ENCODE data around the gene SPG11.
"Not testable (repeated sequence)": the region's sequence is repeated elsewhere in the genome, so short reads cannot be mapped to it uniquely, and the experiment has no call there.

The SPG11 gene

DNA sequence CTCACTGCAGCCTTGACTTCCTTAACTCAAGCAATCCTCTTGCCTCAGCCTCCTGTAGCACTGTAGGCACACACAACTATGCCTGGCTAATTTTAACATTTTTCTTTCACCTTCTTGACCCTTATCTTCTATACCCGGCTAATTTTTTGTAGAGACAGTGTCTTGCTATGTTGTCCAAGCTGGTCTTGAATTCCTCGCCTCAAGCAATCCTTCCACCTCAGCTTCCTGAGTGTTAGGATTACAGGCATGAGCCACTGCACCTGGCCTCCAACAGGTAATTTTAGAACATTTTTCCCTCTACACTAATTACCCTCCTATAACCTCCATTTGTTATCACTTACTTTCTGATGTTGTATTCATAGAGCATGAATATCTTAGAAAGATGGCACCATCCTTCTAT lies 60.3 kb downstream of the SPG11 start:
- DNase-seq = no peak

DNA sequence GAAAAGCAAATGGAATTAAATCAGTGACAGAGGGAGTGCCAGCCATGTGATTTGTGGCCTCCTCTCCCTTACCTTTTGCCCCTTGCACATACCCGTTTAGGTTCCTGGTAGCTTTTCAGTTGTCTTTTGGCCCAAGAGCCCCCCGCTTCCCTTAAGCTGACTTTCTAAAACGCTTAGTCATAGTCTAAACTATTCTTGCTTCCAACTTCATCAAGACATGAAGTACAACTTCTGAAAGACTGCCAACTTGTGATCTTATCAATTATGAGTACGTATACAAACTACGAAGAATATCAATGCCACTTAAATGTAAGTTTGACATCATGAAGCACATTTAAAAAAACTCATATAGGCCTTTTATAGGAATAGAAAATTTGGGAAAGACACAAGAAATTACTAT lies 64.6 kb downstream of the SPG11 start:
- no peak for DNase-seq

DNA sequence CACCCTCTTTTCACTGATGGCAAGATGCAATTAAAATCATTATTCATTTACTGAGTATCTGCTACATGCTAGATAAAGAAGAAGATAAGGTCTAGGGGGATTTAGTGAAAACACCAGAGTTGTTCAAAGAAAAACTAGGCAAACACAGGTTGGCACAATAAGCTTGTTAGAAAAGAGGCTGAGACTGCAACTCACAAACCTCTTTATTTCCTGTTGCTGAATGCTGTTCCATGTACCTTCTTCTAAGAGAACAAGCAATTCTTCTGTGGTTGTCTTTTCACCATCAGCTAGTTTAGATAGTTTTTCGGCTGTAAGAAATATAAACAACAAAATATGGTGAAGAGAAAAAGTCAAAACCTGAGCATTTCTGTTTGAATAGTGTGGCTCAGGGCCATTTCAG lies 65.4 kb downstream of the SPG11 start:
- DNase-seq = no peak

DNA sequence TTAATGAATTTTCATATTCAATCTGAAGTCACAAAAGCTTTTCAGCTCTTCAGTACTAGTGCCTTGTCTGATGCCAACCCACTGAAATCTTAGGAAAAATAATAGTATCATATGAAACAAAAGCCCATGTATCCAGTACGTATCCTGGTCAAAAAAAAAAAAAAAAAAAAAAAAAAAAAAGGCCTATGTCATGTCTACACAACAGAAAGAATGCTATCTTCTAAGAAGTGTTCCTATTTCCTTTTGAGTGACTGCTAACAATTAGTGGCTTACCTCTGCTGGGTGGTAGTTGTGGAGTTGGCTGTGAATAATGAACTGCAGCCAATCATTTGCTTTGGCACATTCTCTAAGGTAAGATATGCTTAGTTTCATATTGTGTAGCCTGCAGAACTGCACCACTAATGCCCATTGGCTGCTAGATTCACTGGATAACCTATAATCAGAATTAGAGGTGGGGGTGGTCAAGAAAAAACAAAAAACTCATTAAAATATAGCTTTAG lies 66.9 kb downstream of the SPG11 start:
- DNase-seq = no peak

DNA sequence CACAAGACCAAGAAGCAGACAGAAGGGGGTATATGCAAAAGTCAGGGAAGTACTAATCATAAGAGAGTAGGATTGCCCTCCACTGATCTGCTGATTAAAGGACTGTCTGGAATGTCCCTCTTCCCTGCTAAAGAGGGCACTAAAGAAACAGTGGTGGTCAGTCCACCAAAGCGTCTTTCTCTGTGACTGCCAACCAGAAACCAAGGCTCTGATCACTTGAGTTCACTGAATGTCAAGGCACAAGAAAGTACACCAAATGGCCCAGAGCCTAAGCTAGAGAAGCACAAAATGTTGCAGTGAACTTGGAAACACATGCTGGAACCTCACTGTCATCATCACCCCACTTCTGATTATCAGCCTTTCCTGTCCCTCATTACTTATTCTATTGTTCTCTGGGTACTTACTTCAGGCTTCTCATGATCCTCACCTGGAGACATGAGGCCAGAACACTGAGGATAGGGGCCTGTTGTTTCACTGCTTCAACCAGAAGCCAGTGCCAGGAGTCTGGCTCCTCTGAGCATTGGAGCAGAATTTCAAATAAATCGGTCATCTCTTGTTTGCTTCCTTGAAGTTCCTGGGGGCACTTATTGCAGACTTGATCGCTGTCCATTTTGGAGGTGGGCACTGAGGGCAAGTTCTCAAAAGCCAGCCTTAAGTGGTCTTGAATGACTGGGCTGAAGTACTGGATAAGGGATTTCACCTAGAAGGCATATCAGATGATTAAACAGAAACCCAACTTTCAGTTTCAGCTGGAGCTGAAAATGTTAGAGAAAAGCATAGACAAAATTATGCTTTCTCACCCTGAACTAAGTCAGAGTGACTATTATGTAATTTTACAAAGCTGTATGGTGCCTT lies 67.6 kb downstream of the SPG11 start:
- DNase-seq = no peak

DNA sequence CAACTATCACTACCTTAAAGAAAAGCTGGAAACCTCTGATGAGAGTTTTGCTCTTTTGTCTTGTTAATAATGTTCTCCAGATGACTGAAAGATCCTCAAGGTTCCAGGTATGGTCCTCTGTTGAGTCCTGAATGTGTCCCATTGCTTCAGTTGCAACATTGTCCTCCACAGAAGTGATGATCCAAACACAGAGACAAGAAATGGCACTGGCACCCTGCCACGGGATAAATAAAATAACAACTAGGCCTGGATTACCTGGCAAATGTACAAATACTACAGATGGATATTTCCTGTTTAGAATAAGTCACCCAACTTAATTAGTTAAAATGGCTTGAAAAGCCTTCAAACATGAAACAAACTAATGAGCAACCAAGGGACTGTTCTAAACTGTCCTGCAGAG lies 68.2 kb downstream of the SPG11 start:
- no peak for DNase-seq

DNA sequence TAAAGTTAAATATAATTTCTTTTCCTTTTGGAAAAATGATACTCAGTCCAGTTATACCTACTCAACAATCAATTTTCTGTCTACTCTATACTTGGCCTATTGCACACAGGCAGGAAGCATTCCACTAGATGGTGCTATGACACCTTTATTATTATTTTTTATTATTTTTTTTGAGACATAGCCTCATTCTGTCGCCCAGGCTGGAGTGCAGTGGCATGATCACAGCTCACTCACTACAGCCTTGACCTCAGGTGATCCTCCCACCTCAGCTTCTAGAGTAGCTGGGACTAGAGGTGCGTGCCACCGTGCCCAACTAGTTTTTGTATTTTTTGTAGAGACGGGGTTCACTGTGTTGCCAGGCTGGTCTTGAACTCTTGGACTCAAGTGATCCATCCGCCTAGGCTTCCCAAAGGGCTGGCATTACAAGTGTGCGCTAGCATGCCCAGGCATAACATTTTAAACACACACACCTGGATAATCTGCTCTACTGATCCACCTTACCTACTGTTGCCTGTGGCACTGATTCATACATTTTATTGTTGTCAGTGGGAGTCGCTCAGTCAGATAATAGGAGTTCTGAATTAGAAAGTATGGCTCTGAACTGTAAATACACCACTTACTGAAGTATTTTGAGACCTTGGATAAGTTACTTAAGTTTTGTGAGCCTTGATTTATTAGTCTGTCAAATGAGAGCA lies 70.3 kb downstream of the SPG11 start:
- no peak for DNase-seq

DNA sequence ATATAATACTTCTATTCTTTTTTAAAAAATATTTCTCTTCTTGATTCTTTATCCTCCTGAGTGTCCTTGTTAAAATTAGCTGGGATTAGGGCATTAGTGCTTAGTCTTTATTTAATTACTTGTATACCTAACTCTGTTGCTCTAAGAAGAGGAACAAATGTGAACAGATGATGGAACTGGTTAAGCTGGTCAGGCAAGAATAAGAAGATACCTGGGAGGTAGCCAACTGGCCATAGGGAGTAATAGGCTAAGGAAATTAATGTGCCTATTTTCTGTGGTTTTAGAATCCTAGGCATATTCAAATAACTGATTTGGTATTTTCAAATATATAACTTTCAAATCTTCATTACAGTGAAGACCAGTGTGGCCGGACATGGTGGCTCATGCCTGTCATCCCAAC lies 72.1 kb downstream of the SPG11 start:
- no peak for DNase-seq

DNA sequence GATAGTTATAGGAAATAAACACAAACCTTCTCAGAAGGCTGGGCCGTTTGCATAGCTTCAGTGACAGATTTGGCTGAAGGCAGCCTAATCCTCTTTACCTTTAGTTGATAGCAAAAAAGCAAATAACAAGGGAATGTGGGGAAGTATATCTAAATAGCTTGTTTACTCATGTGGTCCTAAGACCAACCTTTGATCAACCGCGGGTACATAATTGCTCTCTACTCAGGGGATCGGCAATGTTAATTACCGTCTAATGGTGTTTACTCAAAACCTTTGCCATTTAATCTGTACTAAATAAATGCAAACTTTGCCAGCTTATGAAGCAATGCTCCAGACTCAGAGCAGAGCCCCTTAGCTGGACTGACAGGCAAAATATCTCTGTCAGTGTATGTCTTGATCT lies 74.9 kb downstream of the SPG11 start:
- no peak for DNase-seq

DNA sequence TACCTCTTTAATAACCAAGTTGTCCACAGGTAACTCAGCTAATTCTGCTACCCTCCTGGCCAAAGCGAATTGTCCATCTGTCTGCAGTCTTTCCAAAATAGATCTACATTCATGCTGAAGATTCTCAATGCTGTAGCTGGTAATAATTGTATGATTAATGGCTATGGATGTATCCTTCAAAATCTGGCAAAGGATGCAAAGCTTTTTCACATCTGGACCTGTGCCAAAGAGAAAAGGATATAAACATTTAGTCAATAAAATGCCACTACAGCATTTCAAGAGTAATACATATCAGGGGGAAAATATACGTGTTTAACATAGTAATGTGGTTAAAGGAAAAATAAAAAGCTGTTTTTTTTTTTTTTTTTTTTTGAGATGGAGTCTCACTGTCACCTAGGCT lies 77.8 kb downstream of the SPG11 start:
- no peak for DNase-seq

DNA sequence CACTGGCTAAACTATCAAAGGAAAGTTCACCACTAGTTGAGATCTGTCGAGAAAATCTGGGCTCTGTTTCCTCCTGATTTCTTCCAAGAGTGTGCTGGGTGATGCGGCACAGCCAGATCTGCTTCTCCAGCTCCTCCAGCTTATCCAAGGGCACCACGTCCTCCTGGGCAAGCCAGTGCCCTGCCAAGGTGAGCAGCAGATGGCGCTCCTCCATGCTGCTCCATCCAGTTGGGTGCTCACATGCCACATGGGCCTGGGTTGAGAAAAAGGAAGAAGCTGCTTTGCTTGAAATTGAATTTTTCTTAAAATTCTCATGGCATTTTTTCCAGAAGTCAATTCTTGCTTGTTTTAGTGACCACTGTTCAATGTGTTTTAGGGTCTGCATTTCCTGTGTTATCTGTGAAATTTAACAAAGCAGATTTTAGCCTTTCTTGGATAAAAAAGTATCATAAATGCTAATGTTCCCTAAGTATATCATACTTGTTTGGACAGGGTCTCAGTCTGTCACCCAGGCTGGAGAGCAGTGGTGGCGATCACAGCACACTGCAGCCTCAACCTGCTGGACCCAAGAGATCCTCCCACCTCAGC lies 79.2 kb downstream of the SPG11 start:
- no peak for DNase-seq

DNA sequence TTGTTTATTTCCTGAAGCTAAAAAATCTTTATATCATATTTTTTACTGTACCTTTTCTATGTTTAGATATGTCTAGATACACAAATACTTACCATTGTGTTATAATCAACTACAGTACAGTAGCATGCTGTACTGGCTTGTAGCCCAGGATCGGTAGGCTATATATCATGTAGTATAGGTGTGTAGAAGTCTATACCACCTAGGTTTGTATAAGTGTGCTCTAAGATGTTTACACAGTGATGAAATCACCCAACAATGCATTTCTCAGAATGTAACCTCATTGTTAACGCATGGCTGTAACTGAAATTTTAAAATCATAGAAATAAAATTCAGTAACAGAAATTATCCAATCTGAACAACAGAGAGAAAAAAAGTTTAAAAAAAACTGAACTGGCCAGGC lies 83.4 kb downstream of the SPG11 start:
- DNase-seq = no peak

DNA sequence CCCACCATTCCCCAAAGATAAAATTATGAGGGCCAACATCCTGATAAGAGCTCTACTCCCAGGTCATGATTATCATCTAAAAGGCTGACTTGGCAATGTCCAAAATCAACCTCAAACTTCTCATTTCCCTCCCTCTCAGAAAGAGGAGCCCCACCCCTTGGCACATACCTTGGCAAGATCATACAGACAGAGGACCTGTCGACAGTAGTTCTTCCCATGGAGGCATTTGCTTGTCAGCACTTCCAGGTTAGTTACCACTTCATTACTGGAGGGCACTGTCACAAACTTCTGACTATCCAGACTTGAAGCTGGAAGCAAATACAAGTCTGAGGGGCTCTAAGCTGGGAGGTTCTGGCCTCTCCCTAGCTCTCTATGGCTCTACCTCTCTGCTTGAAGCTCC lies 88.7 kb downstream of the SPG11 start:
- DNase-seq = no peak

DNA sequence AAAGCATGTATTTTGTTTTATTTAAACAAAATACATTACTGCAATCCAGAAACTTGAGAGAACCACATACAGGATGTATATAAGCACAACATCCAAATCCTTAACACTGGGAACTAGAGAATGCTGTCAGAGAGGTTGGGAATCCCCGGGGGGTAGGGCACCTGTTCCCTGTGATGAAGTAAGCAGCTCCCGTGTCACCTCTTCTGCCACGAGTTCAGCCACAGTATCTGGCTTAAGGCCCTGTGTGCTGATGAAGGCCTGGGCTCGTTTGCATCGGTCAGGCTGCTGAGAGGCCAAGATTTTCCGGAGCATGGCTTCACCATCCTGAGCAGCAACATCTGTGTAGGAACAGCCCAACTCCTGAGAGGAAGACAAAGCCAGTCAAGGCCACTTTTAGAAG lies 90.1 kb downstream of the SPG11 start:
- DNase-seq = no peak

DNA sequence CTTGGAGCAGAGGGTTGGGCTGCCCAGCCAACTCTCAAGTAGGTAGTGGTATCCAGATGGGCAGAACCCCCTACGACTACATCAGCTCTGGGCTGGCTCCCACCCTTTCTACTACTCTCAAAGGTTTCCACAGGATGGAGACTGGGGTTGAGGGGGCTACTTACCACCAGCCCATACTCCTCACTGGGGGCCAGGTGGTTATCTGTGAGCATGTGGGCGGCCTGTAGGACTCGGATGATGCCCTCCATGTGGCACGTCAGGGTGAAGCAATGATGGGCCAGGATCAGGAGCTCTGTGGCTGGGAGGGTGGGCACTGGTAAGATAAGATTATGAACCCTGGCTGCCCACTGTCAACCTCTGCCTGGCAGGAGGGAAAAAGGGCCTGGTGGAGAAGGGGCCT lies 93.1 kb downstream of the SPG11 start:
- no peak for DNase-seq

DNA sequence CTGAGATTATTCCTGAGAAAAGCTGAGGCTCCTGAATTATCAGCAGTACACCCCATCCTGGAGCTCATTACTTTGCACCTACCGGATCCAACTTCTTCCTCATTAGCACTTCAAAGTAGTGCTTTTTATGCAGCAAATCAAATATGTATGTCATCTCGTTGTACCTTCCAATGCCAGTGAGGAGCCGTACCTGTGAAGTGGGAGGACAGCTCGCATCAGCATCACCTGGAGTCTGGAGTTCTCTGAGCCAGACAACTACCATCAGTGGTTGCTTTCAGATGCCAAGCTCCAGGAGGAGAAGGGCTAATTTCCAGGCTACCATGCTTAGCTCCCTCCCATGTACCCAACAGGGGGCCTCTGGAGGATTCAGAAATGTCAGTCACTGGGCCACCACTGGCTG lies 94.1 kb downstream of the SPG11 start:
- no peak for DNase-seq

DNA sequence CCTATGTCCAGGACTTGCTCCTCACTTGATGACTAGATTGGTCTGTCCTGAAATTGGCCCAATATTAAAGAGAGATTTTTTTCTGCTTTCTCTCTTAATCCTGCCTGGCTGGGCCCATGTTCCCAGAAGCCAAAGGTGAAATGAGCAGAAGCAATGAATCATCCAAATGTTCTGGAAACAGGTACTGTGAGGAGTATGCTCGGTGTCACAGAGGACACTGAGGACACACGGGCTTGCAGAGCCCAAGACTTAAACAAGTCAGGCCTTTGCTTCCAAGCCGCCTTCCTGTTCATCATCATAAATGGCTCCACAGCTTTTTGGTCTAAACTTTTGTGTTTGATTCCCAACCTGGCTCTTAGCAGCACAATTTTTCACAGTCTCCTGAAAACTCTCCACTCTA lies 95.1 kb downstream of the SPG11 start:
- no peak for DNase-seq

DNA sequence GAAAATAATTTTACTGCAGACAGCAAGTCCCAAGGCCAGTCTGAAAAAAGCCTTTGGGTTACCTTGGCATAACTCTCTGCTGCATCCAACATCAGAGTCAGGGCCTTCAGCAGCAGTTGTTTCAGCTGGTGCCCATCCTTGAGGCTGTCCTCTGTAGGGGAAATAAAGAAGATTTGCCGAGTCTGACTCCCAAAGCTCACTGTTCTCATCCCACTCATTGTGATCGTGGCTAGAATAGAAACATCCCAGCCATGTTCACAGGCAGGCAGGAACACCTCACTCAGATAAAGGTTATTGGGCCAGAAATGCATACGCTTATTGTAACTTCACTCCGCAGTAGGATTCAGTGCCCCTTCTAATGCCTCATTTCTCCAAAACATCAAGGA lies 97.3 kb downstream of the SPG11 start:
- no peak for DNase-seq

DNA sequence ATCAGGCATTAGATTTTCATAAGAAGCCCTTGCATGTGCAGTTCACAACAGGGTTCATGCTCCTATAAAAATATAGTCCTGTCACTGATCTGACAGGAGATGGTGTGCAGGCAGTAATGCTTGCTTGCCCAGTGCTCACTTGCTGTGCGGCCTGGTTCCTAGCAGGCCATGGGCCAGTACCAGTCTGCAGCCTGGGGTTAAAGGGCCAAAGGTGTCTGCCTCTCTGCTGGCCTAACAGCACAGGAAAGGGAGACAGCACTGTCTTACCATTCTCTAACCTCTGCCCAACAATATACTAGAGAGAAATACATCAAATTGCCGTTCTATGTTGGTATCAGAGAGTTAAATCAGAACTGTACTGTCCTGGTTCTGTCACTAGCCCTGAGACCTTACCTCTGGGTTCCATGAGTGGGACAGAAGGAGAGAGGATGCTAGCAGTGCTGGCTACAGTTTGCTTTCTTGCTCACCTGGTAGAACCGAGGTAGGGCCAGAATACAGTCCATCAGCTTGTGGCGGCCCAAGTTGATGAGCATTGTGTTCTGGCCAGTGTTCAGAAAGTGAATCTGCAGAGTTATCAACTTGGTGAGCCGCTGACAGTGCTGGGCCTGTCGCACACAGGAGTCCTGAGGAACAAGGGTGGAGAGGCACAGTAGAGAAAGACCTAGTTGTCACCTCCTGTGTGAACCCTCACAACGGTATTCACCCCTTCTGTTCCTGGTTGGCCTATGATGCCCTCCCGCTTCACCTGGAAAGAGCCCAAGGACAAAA lies 97.9 kb downstream of the SPG11 start:
- no peak for DNase-seq

DNA sequence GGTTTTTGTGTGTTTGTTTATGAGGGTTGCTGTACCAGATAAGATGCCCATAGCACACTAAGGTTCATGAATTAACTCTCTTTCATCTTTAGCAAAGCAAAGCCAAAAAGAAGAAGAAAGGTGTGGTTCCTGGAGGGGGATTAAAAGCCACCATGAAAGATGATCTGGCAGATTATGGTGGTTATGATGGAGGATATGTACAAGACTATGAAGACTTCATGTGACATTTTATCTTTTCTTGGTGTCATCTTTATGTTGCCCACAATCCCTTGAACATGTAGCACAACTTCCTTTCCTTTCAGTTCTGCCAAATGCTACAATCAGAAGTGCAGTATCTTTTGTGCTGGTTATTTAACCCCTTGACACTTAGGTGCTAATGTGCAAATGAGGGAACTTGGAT lies 102.5 kb downstream of the SPG11 start:
- not testable (repeated sequence) for DNase-seq

DNA sequence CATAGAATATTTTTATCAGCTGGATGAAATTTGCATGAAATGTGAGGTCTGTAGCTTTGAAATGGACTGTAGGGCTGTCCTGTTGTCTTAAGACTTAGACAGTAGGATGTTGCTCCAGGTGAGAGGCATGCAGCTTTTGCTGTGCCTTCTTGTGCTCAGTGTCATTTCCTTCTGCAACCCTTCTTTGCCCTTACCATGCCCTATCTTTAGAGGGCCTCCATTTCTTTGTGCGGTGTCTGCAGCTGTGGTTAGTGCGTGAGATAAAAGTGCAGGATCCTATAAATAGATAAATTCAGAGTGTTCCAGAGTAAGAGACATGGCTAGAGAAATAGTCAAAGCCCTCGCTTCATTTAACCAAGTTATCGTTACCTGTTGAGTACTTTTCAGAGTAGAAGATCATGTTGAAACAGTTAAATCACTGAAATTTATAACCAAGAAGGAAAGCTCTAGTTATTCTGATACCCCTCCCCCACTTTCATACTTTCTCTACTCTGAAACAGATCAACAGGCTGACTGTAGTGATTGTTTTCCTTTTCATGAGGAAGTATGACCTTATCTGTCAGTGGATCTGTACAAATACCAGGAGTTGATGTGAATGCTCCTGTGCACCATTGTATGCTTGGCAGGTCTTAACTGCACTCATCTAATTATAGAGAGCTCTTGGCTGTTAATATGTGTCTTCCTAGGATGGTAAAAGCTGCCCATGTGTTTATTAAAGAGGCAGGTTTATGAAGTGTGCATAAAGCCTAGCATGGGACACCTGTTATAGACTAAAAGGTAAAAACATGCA lies 108.3 kb downstream of the SPG11 start:
- DNase-seq = no peak

DNA sequence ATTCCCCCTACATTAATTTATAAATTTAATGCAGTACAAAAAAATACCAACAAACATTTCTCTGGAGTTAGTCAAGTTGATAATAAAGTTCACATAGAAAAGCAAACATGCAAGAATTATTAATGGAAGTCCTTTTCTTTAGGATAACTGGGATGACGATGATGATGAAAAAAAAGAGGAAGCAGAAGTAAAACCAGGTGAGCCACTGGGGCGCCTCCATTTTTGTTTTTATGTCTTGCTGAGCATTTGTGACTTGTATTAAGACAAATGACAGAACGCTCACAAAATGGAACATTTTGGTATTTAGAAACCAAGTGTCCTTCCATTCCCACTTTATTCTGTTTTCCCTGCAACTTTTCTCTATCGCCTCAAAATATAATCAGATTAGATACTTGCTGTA lies 112.7 kb downstream of the SPG11 start:
- DNase-seq = no peak

DNA sequence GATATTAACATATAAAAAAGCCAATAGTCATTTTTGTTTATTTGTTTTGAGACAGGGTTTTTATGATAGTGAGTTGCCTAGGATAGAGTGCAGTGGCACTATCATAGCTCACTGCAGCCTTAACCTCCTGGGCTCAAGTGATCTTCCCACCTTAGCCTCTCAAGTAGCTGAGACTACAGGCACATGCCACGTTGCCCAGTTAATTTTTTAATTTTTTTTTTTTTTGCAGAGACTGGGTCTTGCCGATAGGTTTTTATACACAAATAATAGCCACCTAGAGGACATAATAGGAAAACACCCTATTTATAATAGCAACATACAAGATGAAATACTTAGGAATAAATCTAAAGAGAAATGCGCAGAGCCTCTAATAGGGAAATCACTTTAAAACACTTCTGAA lies 113.2 kb downstream of the SPG11 start:
- DNase-seq = no peak

All from NCI-H748 treated with DMSO at 0.1 percent for 48 hours (cell line).